GM21825 (cell line): ENCODE data around the gene BFSP2.

Experiments
- ATAC-seq: cut with Tn5 transposase; IDR thresholded peaks from one replicate; pipeline ENCODE4 v1.9.1; 2021; ENCODE audit warnings: mild to moderate bottlenecking, moderate library complexity; ENCODE audit not compliant: unreplicated experiment

Gene BFSP2

GRCh38 chr3:133413161-133414020 lies 13.5 kb downstream of the BFSP2 start:
- ATAC-seq: no peak

- ATAC-seq: no peak
These were observed 14.2 kb downstream of the BFSP2 start for GRCh38 chr3:133414021-133414392.

- no peak for ATAC-seq
These were observed 18.5 kb downstream of the BFSP2 start for GRCh38 chr3:133418361-133418760.

GRCh38 chr3:133419151-133419909 lies 19.5 kb downstream of the BFSP2 start:
- ATAC-seq: no peak

- ATAC-seq: no peak
These were observed 25.3 kb downstream of the BFSP2 start for GRCh38 chr3:133424937-133425869.

GRCh38 chr3:133425898-133426297 lies 26.0 kb downstream of the BFSP2 start:
- no peak for ATAC-seq

GRCh38 chr3:133426721-133427120 lies 26.9 kb downstream of the BFSP2 start:
- ATAC-seq: no peak

- ATAC-seq: no peak
These were observed 28.7 kb downstream of the BFSP2 start for GRCh38 chr3:133428552-133428951.

GRCh38 chr3:133429063-133429462 lies 29.2 kb downstream of the BFSP2 start:
- no peak for ATAC-seq

- no peak for ATAC-seq
These were observed 39.7 kb downstream of the BFSP2 start for GRCh38 chr3:133439563-133439962.

GRCh38 chr3:133440652-133441051 lies 40.8 kb downstream of the BFSP2 start:
- no peak for ATAC-seq

GRCh38 chr3:133441867-133442270 lies 42.0 kb downstream of the BFSP2 start:
- peak; percentile 63 for ATAC-seq

GRCh38 chr3:133442518-133442917 lies 42.7 kb downstream of the BFSP2 start:
- no peak for ATAC-seq

- ATAC-seq: no peak
These were observed 44.0 kb downstream of the BFSP2 start for GRCh38 chr3:133443649-133444422.

- ATAC-seq: no peak
These were observed 44.5 kb downstream of the BFSP2 start for GRCh38 chr3:133444423-133444774.

- ATAC-seq: no peak
These were observed 45.3 kb downstream of the BFSP2 start for GRCh38 chr3:133445108-133445507.

GRCh38 chr3:133447750-133448477 lies 48.1 kb downstream of the BFSP2 start:
- peak; percentile 27 for ATAC-seq

- peak; percentile 92 for ATAC-seq
These were observed 48.7 kb downstream of the BFSP2 start for GRCh38 chr3:133448478-133449122.

GRCh38 chr3:133451309-133451708 lies 51.5 kb downstream of the BFSP2 start:
- no peak for ATAC-seq
